Smooth muscle cell (in vitro differentiated cells): ENCODE results near the gene ADGRL1. TPM values are rescaled to one million over a fixed set of nuclear protein-coding genes. Genes with fewer than 3 reads are reported as not detected.
"Not testable (repeated sequence)": the region's sequence is repeated elsewhere in the genome, so short reads cannot be mapped to it uniquely, and the experiment has no call there.

Experiments
- DNase-seq: peaks from one replicate; lab custom pipeline; 2025; ENCODE audit not compliant: unreplicated experiment; lab: John Stamatoyannopoulos, UW
- H2AFZ ChIP-seq: fragments of 200-600 bp; sonication (generic); 2 replicates; pipeline ENCODE4 v1.6.0; 2016; ENCODE audit warnings: antibody characterized with exemption, low read depth, mild to moderate bottlenecking
- H3F3A ChIP-seq: fragments of 200-600 bp; sonication (generic); 2 replicates; pipeline ENCODE4 v1.6.0; 2017; ENCODE audit warnings: antibody characterized with exemption, low read depth
- H3K27ac ChIP-seq: fragments of 200-600 bp; sonication (generic); 2 replicates; pipeline ENCODE4 v1.5.1; 2016; ENCODE audit warnings: low read depth, mild to moderate bottlenecking
- H3K27me3 ChIP-seq: fragments of 200-600 bp; sonication (generic); 2 replicates; pipeline ENCODE4 v1.6.1; 2016; ENCODE audit warnings: low read depth, mild to moderate bottlenecking
- H3K36me3 ChIP-seq: fragments of 200-600 bp; sonication (generic); 2 replicates; pipeline ENCODE4 v1.5.1; 2016; ENCODE audit warnings: low read depth
- H3K4me1 ChIP-seq: fragments of 200-600 bp; sonication (generic); 2 replicates; pipeline ENCODE4 v1.5.1; 2016; ENCODE audit warnings: low read depth
- H3K4me2 ChIP-seq: fragments of 200-600 bp; sonication (generic); 2 replicates; pipeline ENCODE4 v1.6.0; 2016; ENCODE audit warnings: mild to moderate bottlenecking
- H3K4me3 ChIP-seq: fragments of 200-600 bp; sonication (generic); 2 replicates; pipeline ENCODE4 v1.5.1; 2016; ENCODE audit warnings: mild to moderate bottlenecking
- H3K79me2 ChIP-seq: fragments of 200-600 bp; sonication (generic); 2 replicates; pipeline ENCODE4 v1.6.0; 2016; ENCODE audit warnings: low read depth, mild to moderate bottlenecking
- H3K9ac ChIP-seq: fragments of 200-600 bp; sonication (generic); 2 replicates; pipeline ENCODE4 v1.6.0; 2016; ENCODE audit warnings: low read depth
- H3K9me3 ChIP-seq: fragments of 200-600 bp; sonication (generic); replicated peaks from 2 replicates; pipeline ENCODE4 v1.5.1; 2016; ENCODE audit warnings: low read depth
- H4K20me1 ChIP-seq: fragments of 200-600 bp; sonication (generic); 2 replicates; pipeline ENCODE4 v1.6.0; 2016; ENCODE audit warnings: low read depth
- whole genome bisulfite sequencing: methylation state at CpG from one replicate; pipeline ENCODE4 v1.1.7; 2016; ENCODE audit warnings: low lambda C conversion rate; 5-methylcytosine and 5-hydroxymethylcytosine counted together
- polyA plus RNA-seq: library from polyadenylated mRNA; unstranded; fragments of >200 nt; fragmentation: Nextera tagmentation; extraction: Ambion mirVana; gene quantifications from 2 replicates; pipeline ENCODE4 v1.2.1, GENCODE V29; 2016
- total RNA-seq: library from RNA; depleted of rRNA; stranded (reverse); fragments of >200 nt; gene quantifications from 2 replicates; pipeline ENCODE4 v1.2.3, GENCODE V29; 2014

ADGRL1 gene
- total and polyA plus RNA-seq, 2 experiments from 2014 or later, result 11.3 to 12.7 TPM

GRCh38 chr19:14208496-14208895, 2.5 kb upstream of the ADGRL1 start:
- H3K27ac ChIP-seq, H3K4me1 ChIP-seq, H3F3A ChIP-seq, H3K4me3 ChIP-seq, H3K9ac ChIP-seq, H3K4me2 ChIP-seq, H3K36me3 ChIP-seq, H3K9me3 ChIP-seq, H3K79me2 ChIP-seq, H3K27me3 ChIP-seq, DNase-seq, H2AFZ ChIP-seq: not testable (repeated sequence)
- peaks cover 17% of the 10 kb centered on the region for H4K20me1 ChIP-seq
- 62% methylated on average over 9 of the region's 9 CpGs for WGBS

DNA sequence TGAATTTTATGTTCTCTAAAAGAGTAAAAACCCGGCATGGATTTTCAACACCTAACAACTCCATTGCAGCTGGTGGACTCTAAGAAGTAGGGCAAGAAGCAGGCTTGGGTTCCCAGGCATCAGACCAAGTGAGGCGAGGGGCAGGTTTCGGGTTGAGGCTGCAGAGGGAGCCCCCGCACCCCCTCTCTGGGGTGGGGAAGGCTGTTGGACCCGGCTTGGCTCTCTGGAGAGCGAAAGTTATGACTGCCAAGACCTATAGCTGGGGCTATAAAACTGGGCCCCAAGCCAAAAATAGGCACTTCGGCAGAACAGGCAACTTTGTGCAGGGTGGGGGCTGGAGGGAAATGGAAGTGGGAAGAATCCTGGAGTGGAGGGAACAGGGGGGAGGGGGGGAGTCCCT, 1.8 kb upstream of the ADGRL1 start:
- Histone ChIP-seq H4K20me1 (peaks cover 21% of the 10 kb centered on the region), H3K4me3 (peak overlapping the region; percentile 76), H2AFZ (peak overlapping the region; percentile 83), H3K4me2 (peak overlapping the region; percentile 90)
- not testable (repeated sequence) for H3K9me3 ChIP-seq, H3K27ac ChIP-seq, DNase-seq, H3K79me2 ChIP-seq, H3F3A ChIP-seq, H3K36me3 ChIP-seq, H3K27me3 ChIP-seq, H3K4me1 ChIP-seq, H3K9ac ChIP-seq
- 69% methylated on average over 7 of the region's 7 CpGs for WGBS

DNA sequence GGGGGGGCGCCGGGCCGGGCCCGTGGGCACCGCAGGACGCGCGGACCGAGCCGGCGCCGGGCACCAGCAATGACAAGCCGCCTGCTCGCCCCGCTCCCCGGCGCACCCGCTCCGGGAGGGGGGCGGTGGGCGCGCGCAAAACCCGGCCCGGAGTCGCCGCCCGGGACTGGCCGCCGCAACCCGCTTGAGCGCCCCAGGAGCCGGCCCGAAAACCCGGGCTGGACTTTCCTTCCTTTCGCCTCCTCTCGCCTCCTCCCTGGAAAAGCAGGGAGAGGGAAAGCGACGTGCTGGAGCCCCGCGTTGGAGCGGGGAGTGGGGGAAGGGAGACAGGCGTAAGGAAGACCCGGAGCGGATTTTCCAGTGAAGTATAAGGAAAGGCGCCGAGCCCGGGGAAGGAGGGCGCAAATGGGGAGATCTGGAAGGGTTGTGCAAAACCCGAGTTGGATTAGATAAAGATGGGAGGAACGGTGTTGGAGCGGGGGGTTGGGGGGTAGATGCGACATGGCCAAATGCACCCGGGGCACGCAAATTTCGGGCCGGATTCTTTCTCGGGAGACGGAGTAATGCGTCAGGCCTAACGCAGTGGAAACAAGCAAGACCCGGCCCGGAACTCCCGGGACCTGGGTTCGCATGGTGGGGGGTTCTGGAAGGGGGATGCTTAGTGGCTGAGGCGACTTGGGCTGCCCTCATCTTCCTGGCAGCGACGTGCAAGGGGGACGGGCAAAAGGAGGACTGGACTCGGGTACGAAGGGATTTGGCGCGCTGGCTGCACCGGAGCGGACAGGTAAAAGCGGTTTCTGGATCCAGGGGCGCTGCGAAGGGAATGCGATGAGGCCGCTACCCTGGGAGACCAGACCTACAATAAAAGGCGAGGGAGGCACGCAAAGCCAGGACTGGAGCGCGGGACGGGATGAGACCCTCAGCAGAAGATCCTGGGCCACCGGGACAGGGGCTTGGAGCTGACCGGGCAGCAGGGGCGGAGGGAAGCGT, 1.1 kb upstream of the ADGRL1 start:
- not testable (repeated sequence) for H3F3A ChIP-seq, H3K36me3 ChIP-seq, H3K9me3 ChIP-seq, H3K4me1 ChIP-seq, H3K79me2 ChIP-seq, H3K27me3 ChIP-seq
- peak overlapping the region; percentile 83 for H2AFZ ChIP-seq
- H3K9ac ChIP-seq, result peak overlapping the region; percentile 77
- WGBS, result 1% methylated on average over 61 of the region's 89 CpGs
- H3K4me2 ChIP-seq, result peak overlapping the region; percentile 90
- DNase-seq, result peak; percentile 92
- H4K20me1 ChIP-seq, result peaks cover 29% of the 10 kb centered on the region
- H3K27ac ChIP-seq, result peak overlapping the region; percentile 73
- peak overlapping the region; percentile 76 for H3K4me3 ChIP-seq

- not testable (repeated sequence) for H3K9me3 ChIP-seq, H3K4me1 ChIP-seq, H3K27ac ChIP-seq, H3K36me3 ChIP-seq, H3K27me3 ChIP-seq, H3F3A ChIP-seq, H3K79me2 ChIP-seq, H2AFZ ChIP-seq, DNase-seq, H3K9ac ChIP-seq
- peak overlapping the region; percentile 78 for H3K4me3 ChIP-seq
- H4K20me1 ChIP-seq, result peaks cover 36% of the 10 kb centered on the region
- 0% methylated on average over 22 of the region's 67 CpGs for WGBS
- H3K4me2 ChIP-seq, result peak overlapping the region; percentile 90
Measured at GRCh38 chr19:14206308-14206707, 339 bp upstream of the ADGRL1 start.

GRCh38 chr19:14204676-14205451, 1.1 kb downstream of the ADGRL1 start:
- Histone ChIP-seq H3K4me2 (peak overlapping the region; percentile 90), H3K4me3 (peak overlapping the region; percentile 78), H4K20me1 (peaks cover 49% of the 10 kb centered on the region)
- not testable (repeated sequence) for H3K36me3 ChIP-seq, H2AFZ ChIP-seq, H3K9ac ChIP-seq, H3K9me3 ChIP-seq, H3K27me3 ChIP-seq, H3K79me2 ChIP-seq, H3F3A ChIP-seq, H3K27ac ChIP-seq, DNase-seq, H3K4me1 ChIP-seq
- 27% methylated on average over 12 of the region's 28 CpGs for WGBS

GRCh38 chr19:14204219-14204618, 1.8 kb downstream of the ADGRL1 start:
- not testable (repeated sequence) for H3K4me1 ChIP-seq, H3K36me3 ChIP-seq, H3K79me2 ChIP-seq, H3K27ac ChIP-seq, DNase-seq, H3K9me3 ChIP-seq, H3K27me3 ChIP-seq, H3F3A ChIP-seq, H3K4me3 ChIP-seq, H2AFZ ChIP-seq, H3K9ac ChIP-seq
- WGBS, result 75% methylated on average over 7 of the region's 7 CpGs
- Histone ChIP-seq H3K4me2 (peak overlapping the region; percentile 90), H4K20me1 (peaks cover 52% of the 10 kb centered on the region)

DNA sequence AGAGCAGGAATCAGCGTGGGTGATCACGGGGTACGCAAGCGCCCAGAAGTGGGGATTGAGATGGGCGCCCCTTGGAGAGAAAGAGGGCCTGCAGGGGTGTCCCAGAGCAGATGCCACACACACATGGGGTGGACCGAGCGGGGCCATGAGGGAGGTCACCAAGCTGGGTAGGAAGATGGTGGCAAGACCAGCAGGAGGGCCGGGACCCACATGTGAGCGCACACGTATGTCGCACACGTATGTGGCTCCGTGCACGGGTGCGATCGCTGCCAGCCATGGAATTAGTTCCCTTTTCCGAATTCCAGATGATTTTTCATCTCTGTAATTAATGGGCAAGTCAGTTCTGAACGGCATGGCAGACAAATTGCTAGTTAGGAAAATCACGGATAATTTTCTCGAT, 2.2 kb downstream of the ADGRL1 start:
- H4K20me1 ChIP-seq, result peaks cover 55% of the 10 kb centered on the region
- H2AFZ ChIP-seq, H3K79me2 ChIP-seq, H3K4me3 ChIP-seq, H3K36me3 ChIP-seq, H3K4me1 ChIP-seq, H3K27me3 ChIP-seq, H3K9me3 ChIP-seq, H3K9ac ChIP-seq, H3F3A ChIP-seq, DNase-seq, H3K27ac ChIP-seq, H3K4me2 ChIP-seq: not testable (repeated sequence)
- WGBS, result 97% methylated on average over 17 of the region's 20 CpGs
